ENCODE measurements around the gene LSR. TPM values are rescaled to one million over a fixed set of nuclear protein-coding genes. Genes with fewer than 3 reads are reported as not detected.

Gene LSR
- total RNA-seq, 1 donor from 2014 or later: 32.9 TPM

DNA sequence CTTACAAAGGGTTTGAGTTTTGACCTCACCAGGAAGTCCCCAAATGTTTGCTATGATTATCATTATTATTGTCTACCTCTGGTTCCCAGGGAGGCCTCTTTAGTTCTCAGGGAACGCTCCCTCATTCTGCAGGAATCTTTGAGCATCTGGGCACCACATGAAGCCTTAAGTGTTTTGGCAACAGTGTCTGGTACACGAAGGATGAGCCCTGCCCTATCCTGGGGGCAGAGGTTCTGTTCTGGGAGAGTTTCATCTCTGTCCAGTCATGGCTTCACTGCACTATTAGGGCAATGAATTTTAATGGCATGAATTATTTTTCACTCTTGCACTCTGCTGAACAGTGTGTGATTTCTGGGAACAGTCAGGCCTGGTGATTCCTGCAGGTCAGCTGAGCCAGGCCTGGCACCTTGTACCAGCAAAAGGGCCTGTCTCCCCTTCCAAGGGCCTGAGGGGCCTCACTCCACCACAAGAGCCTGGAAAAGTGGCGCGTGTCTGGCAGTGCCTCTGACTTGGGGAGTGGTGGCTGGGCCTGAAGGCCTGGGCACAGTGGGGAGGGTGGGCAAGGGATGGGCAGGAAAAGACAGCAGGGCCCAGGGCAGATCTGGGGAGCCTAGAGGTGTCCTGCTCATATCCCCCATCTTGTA lies 24.8 kb upstream of the LSR start:
- TF ChIP-seq CTCF (IDR thresholded peaks at IDR 0.05) (no peak), POLR2AphosphoS5 (IDR thresholded peaks at IDR 0.05; ENCODE audit: insufficient read depth in 1 of 2, low read depth in 1 of 2) (no peak), POLR2A (IDR thresholded peaks at IDR 0.05) (no peak)
- no peaks in the 10 kb centered on the region for H3K36me3 ChIP-seq
- H3K4me3 ChIP-seq: no peak overlapping the region
- intact Hi-C loops (cut with DNase I): no loop called here
- peak; percentile 62 to 74 for DNase-seq (ENCODE audit: extremely low spot score in 2 of 2)
- no peak overlapping the region for H3K27ac ChIP-seq
- no peaks in the 10 kb centered on the region for H3K9me3 ChIP-seq
- no peaks in the 10 kb centered on the region for H3K27me3 ChIP-seq
- H3K4me1 ChIP-seq: peaks cover 13% of the 10 kb centered on the region

GRCh38 chr19:35224681-35225571 lies 23.9 kb upstream of the LSR start:
- intact Hi-C loops (cut with DNase I): no loop called here
- peak; percentile 77 to 95 for DNase-seq (ENCODE audit: extremely low spot score in 2 of 2)
- TF ChIP-seq CTCF (IDR thresholded peaks at IDR 0.05): no peak
- no peak for TF ChIP-seq POLR2AphosphoS5 (IDR thresholded peaks at IDR 0.05; ENCODE audit: insufficient read depth in 1 of 2, low read depth in 1 of 2)
- no peak for TF ChIP-seq POLR2A (IDR thresholded peaks at IDR 0.05)

DNA sequence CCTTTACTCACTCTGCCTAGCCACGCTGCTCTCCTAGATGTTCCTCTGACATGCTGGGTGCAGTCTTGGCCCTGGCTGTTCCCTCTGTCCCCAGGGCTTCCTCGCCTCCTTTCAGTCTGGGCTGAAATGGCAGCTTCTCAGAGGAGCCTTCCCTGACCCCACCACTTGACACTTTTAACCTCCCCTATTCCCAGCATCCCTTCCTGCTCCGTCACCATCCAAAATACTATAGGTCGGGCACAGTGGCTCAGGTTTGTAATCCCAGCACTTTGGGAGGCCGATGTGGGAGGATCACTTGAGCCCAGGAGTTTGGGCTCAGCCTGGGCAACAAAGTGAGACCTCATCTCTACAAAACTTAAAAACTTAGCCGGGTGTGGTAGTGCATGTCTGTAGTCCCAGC lies 22.9 kb upstream of the LSR start:
- Histone ChIP-seq H3K4me1 (peaks cover 13% of the 10 kb centered on the region), H3K27ac (no peak overlapping the region), H3K9me3 (no peaks in the 10 kb centered on the region), H3K27me3 (no peaks in the 10 kb centered on the region), H3K36me3 (no peaks in the 10 kb centered on the region), H3K4me3 (no peak overlapping the region)
- DNase-seq (ENCODE audit: extremely low spot score in 2 of 2): peak; percentile 62 to 74
- intact Hi-C loops (cut with DNase I): no loop called here
- TF ChIP-seq CTCF (IDR thresholded peaks at IDR 0.05) (no peak), POLR2A (IDR thresholded peaks at IDR 0.05) (no peak), POLR2AphosphoS5 (IDR thresholded peaks at IDR 0.05; ENCODE audit: insufficient read depth in 1 of 2, low read depth in 1 of 2) (no peak)

More at GRCh38 chr19:35224681-35225571, 23.9 kb upstream of the LSR start:
- Histone ChIP-seq H3K4me3 (no peak overlapping the region), H3K36me3 (no peaks in the 10 kb centered on the region), H3K4me1 (peaks cover 13% of the 10 kb centered on the region), H3K27me3 (no peaks in the 10 kb centered on the region), H3K27ac (no peak overlapping the region), H3K9me3 (no peaks in the 10 kb centered on the region)

- no peak overlapping the region for H3K27ac ChIP-seq
These were observed 22.1 kb upstream of the LSR start for GRCh38 chr19:35226748-35227147.

More at GRCh38 chr19:35226748-35227147, 22.1 kb upstream of the LSR start:
- intact Hi-C loops (cut with DNase I): no loop called here
- no peaks in the 10 kb centered on the region for H3K36me3 ChIP-seq
- TF ChIP-seq CTCF (IDR thresholded peaks at IDR 0.05) (no peak), POLR2AphosphoS5 (IDR thresholded peaks at IDR 0.05; ENCODE audit: insufficient read depth in 1 of 2, low read depth in 1 of 2) (no peak), POLR2A (IDR thresholded peaks at IDR 0.05) (no peak)
- no peaks in the 10 kb centered on the region for H3K27me3 ChIP-seq
- H3K9me3 ChIP-seq: no peaks in the 10 kb centered on the region
- DNase-seq (ENCODE audit: extremely low spot score in 2 of 2): peak; percentile 34 to 58
- no peak overlapping the region for H3K4me3 ChIP-seq
- H3K4me1 ChIP-seq: peaks cover 13% of the 10 kb centered on the region
